ENCODE data around the gene CCNY. TPM values are rescaled to one million over a fixed set of nuclear protein-coding genes. Genes with fewer than 3 reads are reported as not detected.
A peak's percentile ranks its signal among the peaks of the same experiment; 100 is the strongest.

The CCNY gene
- total and polyA plus RNA-seq, 12 donors, result 26.0 to 99.4 (median 88.9) TPM

- Histone ChIP-seq H3K27me3 (no peaks in the 10 kb centered on the region), H3K9me3 (no peaks in the 10 kb centered on the region), H3K4me1 (peaks cover 33 to 99% (median 83%) of the 10 kb centered on the region in 9 donors), H3K36me3 (peaks cover 0 to 4% (median 0%) of the 10 kb centered on the region in 9 donors), H3K4me3 (no peak overlapping the region), H3K27ac (peak overlapping the region in 9 of 10 donors; percentile 44 to 79 (median 55))
- DNase-seq (no peak), ATAC-seq (peak; percentile 52 to 81 (median 78))
- WGBS, 2 donors, result 37 to 44% methylated on average over 5 of the region's 5 CpGs
- TF ChIP-seq CTCF (IDR thresholded peaks at IDR 0.05), result no peak
- intact Hi-C loops (cut with DNase I), result no loop called here
These were observed 85.4 kb downstream of the CCNY start for GRCh38 chr10:35421553-35422178.

GRCh38 chr10:35422228-35422627 is 85.9 kb downstream of the CCNY start:
- H3K27ac ChIP-seq, result peak overlapping the region in 7 of 10 donors; percentile 44 to 79 (median 55)
- H3K27me3 ChIP-seq, result no peaks in the 10 kb centered on the region
- peaks cover 33 to 99% (median 81%) of the 10 kb centered on the region in 9 donors for H3K4me1 ChIP-seq
- DNase-seq (no peak), ATAC-seq (peak in 6 of 8 donors; percentile 39 to 67 (median 54))
- no peaks in the 10 kb centered on the region for H3K9me3 ChIP-seq
- no peak overlapping the region for H3K4me3 ChIP-seq
- intact Hi-C loops (cut with DNase I), result no loop called here
- 52 to 54% methylated on average over 5 of the region's 5 CpGs for WGBS, 2 donors
- peaks cover 0 to 4% (median 0%) of the 10 kb centered on the region in 9 donors for H3K36me3 ChIP-seq
- no peak for TF ChIP-seq CTCF (IDR thresholded peaks at IDR 0.05)

GRCh38 chr10:35423505-35424306 is 87.4 kb downstream of the CCNY start:
- no peak for ATAC-seq
- 97 to 98% methylated on average over 11 of the region's 11 CpGs for WGBS, 2 donors
- no peak for TF ChIP-seq CTCF (IDR thresholded peaks at IDR 0.05)
- Histone ChIP-seq H3K4me1 (peaks cover 30 to 98% (median 76%) of the 10 kb centered on the region in 9 donors), H3K4me3 (no peak overlapping the region), H3K27ac (peak overlapping the region in 1 of 10 donors; percentile 13), H3K36me3 (peaks cover 0 to 4% (median 0%) of the 10 kb centered on the region in 9 donors), H3K9me3 (no peaks in the 10 kb centered on the region), H3K27me3 (no peaks in the 10 kb centered on the region)
- intact Hi-C loops (cut with DNase I), result no loop called here
- DNase-seq, result no peak

GRCh38 chr10:35424680-35425285 is 88.5 kb downstream of the CCNY start:
- Histone ChIP-seq H3K9me3 (no peaks in the 10 kb centered on the region), H3K4me1 (peaks cover 30 to 88% (median 69%) of the 10 kb centered on the region in 9 donors), H3K27me3 (no peaks in the 10 kb centered on the region), H3K27ac (peak overlapping the region in 5 of 10 donors; percentile 0 to 51 (median 29)), H3K36me3 (peaks cover 0 to 4% (median 0%) of the 10 kb centered on the region in 9 donors), H3K4me3 (no peak overlapping the region)
- peak in 1 of 8 donors; percentile 30 for ATAC-seq
- intact Hi-C loops (cut with DNase I), result no loop called here
- WGBS, 2 donors, result 61 to 71% methylated on average over 8 of the region's 8 CpGs
- DNase-seq, result no peak
- TF ChIP-seq CTCF (IDR thresholded peaks at IDR 0.05), result no peak
